Activated naive CD8-positive, alpha-beta T cell (primary cell): ENCODE measurements around the gene PLEKHD1.
"Not testable (repeated sequence)": the region's sequence is repeated elsewhere in the genome, so short reads cannot be mapped to it uniquely, and the experiment has no call there.

ENCODE experiments used
- H3K27ac Mint-ChIP-seq: one replicate; pipeline ENCODE4 v1.8.0; 2021; ENCODE audit warnings: mixed read lengths
- H3K27me3 Mint-ChIP-seq: one replicate; pipeline ENCODE4 v1.8.0; 2021; ENCODE audit warnings: mixed read lengths
- H3K36me3 Mint-ChIP-seq: one replicate; pipeline ENCODE4 v1.8.0; 2021; ENCODE audit warnings: mixed read lengths
- H3K4me1 Mint-ChIP-seq: one replicate; pipeline ENCODE4 v1.8.0; 2021; ENCODE audit warnings: low read depth, mixed read lengths
- H3K4me3 Mint-ChIP-seq: one replicate; pipeline ENCODE4 v1.8.0; 2021; ENCODE audit warnings: mild to moderate bottlenecking, mixed read lengths
- H3K9me3 Mint-ChIP-seq: one replicate; pipeline ENCODE4 v1.8.0; 2021; ENCODE audit warnings: low read depth, mixed read lengths

PLEKHD1 gene

GRCh38 chr14:69473946-69474345, 10.6 kb upstream of the PLEKHD1 start:
- H3K27me3 Mint-ChIP-seq = peaks cover 3% of the 10 kb centered on the region
- no peak overlapping the region for H3K4me3 Mint-ChIP-seq
- no peaks in the 10 kb centered on the region for H3K9me3 Mint-ChIP-seq
- H3K4me1 Mint-ChIP-seq = no peaks in the 10 kb centered on the region
- peaks cover 9% of the 10 kb centered on the region for H3K36me3 Mint-ChIP-seq
- H3K27ac Mint-ChIP-seq = no peak overlapping the region

DNA sequence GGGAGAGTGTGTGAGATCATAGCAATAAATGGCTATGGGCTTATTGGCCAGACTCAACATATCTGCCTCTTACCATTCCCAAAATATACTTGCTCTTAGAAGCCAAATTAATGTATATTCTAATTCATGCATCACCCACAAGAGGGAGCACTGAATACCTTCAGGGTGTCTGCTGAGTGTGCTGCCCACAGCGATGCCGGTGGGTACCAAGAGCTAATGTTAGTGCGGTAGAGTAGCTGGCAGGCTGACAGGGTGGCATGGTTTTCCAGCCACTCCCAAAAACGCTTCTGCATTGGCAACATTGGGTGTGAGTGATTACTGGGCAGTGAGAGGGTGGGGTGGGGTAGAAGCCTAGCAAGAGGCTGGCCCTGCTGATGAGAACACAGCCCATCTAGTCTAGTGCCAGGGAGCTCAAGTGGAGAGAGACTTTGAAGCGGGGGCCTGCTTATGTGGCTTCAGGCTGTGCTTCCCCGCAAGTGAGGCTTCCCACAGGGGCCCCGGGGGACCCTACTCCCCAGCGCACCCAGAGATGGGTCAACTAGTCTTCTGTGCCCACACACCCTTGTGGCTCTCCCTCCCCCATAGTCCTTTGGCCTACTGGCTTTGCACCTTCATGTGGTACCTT, 9.2 kb upstream of the PLEKHD1 start:
- peaks cover 9% of the 10 kb centered on the region for H3K36me3 Mint-ChIP-seq
- no peak overlapping the region for H3K4me3 Mint-ChIP-seq
- no peaks in the 10 kb centered on the region for H3K4me1 Mint-ChIP-seq
- no peak overlapping the region for H3K27ac Mint-ChIP-seq
- peaks cover 6% of the 10 kb centered on the region for H3K27me3 Mint-ChIP-seq
- no peaks in the 10 kb centered on the region for H3K9me3 Mint-ChIP-seq

DNA sequence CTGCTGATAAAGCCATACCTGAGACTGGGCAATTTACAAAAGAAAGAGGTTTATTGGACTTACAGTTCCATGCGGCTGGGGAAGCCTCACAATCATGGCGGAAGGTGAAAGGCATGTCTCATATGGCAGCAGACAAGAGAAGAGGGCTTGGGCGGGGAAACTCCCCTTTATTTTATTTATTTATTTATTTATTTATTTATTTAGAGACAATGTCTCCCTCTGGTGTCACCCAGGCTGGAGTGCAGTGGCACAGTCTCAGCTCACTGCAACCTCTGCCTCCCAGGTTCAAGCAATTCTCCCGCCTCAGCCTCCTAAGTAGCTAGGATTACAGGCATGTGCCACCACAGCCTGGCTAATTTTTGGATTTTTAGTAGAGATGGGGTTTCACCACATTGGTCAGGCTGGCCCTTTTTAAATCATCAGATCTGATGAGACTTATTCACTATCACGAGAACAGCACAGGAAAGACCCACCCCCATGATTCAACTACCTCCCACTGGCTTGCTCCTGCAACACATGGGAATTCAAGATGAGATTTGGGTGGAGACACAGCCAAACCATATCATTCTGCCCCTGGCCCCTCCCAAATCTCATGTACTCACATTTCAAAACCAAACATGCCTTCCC, 7.6 kb upstream of the PLEKHD1 start:
- not testable (repeated sequence) for H3K27me3 Mint-ChIP-seq, H3K4me3 Mint-ChIP-seq, H3K27ac Mint-ChIP-seq, H3K4me1 Mint-ChIP-seq, H3K9me3 Mint-ChIP-seq, H3K36me3 Mint-ChIP-seq

DNA sequence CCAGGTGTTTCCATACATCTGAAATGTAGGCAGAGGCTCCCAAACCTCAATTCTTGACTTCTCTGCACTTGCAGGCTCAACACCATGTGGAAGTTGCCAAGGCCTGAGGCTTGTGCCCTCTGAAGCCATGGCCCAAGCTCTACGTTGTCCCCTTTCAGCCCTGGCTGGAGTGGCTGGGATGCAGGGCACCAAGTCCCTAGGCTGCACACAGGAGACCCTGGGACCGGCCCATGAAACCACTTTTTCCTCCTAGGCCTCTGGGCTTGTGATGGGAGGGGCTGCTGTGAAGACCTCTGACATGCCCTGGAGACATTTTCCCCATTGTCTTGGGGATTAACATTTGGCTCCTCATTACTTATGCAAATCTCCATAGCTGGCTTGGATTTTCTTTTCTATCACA, 6.5 kb upstream of the PLEKHD1 start:
- not testable (repeated sequence) for H3K27ac Mint-ChIP-seq, H3K9me3 Mint-ChIP-seq, H3K4me3 Mint-ChIP-seq, H3K36me3 Mint-ChIP-seq, H3K27me3 Mint-ChIP-seq, H3K4me1 Mint-ChIP-seq

DNA sequence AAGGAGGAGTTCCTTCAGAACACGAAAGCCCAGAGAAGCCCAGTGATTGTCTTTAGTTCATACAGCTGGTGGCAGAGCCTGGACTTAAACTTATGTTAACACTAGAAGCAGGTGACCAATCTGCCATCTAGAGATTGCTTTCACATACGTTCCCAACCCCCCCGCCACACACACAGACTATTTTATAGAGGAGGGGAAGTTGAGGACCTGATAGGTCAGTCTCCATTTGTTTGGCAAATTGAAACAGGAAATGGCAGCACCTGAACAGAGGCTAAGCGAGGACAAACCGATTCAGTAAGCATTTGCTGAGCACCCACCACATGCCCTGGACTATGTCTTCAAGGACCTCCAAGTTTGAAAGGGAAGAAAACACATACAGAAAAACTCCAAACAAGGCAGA, 4.8 kb upstream of the PLEKHD1 start:
- H3K27ac Mint-ChIP-seq = no peak overlapping the region
- H3K4me1 Mint-ChIP-seq = peaks cover 1% of the 10 kb centered on the region

GRCh38 chr14:69480136-69480535, 4.4 kb upstream of the PLEKHD1 start:
- H3K4me3 Mint-ChIP-seq = no peak overlapping the region
- peaks cover 1% of the 10 kb centered on the region for H3K4me1 Mint-ChIP-seq
- H3K36me3 Mint-ChIP-seq = peaks cover 3% of the 10 kb centered on the region
- H3K27ac Mint-ChIP-seq = no peak overlapping the region
- no peaks in the 10 kb centered on the region for H3K9me3 Mint-ChIP-seq
- H3K27me3 Mint-ChIP-seq = peaks cover 11% of the 10 kb centered on the region

More for the DNA sequence above, 4.8 kb upstream of the PLEKHD1 start:
- H3K4me3 Mint-ChIP-seq = no peak overlapping the region
- no peaks in the 10 kb centered on the region for H3K9me3 Mint-ChIP-seq
- H3K36me3 Mint-ChIP-seq = peaks cover 3% of the 10 kb centered on the region
- H3K27me3 Mint-ChIP-seq = peaks cover 11% of the 10 kb centered on the region

DNA sequence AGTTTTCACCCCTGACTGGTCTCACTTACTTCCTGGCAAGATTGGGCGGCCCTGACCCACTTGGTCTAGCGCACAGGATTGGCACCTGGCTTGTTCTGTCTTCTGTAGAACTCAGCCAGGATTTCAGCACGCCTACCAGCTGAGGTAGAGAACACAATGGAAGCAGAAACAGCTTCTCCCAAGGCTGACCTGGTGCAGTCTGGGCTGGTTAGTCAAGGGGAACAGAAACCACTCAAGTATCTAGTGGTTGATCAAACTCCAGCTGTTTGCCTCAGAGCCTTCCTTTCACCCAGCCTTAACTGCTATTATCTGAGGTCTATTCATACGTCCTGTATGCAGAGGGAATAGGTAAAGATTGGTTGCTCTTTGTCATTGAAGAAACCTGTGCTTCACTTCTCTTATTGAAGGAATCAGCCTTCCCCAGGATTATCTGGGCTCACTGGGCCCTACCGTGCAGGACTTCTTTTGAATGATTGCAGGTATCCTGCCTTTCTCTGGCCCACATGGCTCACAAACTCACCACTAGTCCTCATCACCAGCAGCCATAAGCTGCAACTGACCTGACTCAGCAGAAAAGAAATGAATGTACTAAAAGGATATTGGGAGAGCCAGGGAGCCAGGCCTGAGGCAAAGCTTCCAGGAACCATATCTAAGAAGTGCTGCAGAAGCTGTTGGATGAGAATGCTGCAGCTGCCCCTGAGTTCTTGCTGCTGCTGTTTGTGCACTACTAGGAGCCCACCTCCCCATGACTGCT, 2.5 kb upstream of the PLEKHD1 start:
- no peak overlapping the region for H3K4me3 Mint-ChIP-seq

GRCh38 chr14:69483765-69484443, 624 bp upstream of the PLEKHD1 start:
- Mint-ChIP-seq H3K4me3 (peak overlapping the region; percentile 30), H3K27me3 (peaks cover 14% of the 10 kb centered on the region), H3K36me3 (no peaks in the 10 kb centered on the region), H3K9me3 (no peaks in the 10 kb centered on the region), H3K4me1 (peaks cover 1% of the 10 kb centered on the region), H3K27ac (no peak overlapping the region)

More for the DNA sequence above, 2.5 kb upstream of the PLEKHD1 start:
- peaks cover 1% of the 10 kb centered on the region for H3K4me1 Mint-ChIP-seq
- H3K27me3 Mint-ChIP-seq = peaks cover 12% of the 10 kb centered on the region
- H3K36me3 Mint-ChIP-seq = no peaks in the 10 kb centered on the region
- no peaks in the 10 kb centered on the region for H3K9me3 Mint-ChIP-seq
- no peak overlapping the region for H3K27ac Mint-ChIP-seq

- no peaks in the 10 kb centered on the region for H3K9me3 Mint-ChIP-seq
- H3K4me1 Mint-ChIP-seq = peaks cover 1% of the 10 kb centered on the region
- H3K4me3 Mint-ChIP-seq = peak overlapping the region; percentile 46
- peaks cover 11% of the 10 kb centered on the region for H3K27me3 Mint-ChIP-seq
- no peaks in the 10 kb centered on the region for H3K36me3 Mint-ChIP-seq
- H3K27ac Mint-ChIP-seq = no peak overlapping the region
These were observed 760 bp downstream of the PLEKHD1 start for GRCh38 chr14:69485315-69485660.

GRCh38 chr14:69485701-69486100, 1.2 kb downstream of the PLEKHD1 start:
- Mint-ChIP-seq H3K27me3 (peaks cover 11% of the 10 kb centered on the region), H3K36me3 (no peaks in the 10 kb centered on the region), H3K4me3 (no peak overlapping the region), H3K9me3 (no peaks in the 10 kb centered on the region), H3K27ac (no peak overlapping the region), H3K4me1 (peaks cover 1% of the 10 kb centered on the region)

DNA sequence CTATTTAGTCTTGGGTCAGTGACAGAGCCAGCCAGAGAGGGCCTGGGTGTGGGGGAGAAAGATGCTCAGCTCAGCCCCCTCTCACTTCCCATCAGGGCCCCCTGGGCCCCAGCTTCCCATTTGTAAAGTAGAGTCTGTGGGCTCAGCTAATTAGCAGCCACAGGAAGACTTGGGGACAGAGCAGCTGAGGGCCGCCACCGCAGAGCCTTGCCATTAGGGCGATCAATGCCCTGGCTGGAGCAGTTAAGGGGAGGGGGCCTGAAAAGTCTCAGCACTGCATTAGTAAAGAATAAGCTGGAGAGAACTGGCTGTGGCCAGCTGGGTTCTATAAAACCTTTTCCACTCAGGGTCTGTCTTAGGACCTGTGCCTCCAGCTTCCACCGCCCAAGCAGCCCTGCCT, 2.7 kb downstream of the PLEKHD1 start:
- no peaks in the 10 kb centered on the region for H3K36me3 Mint-ChIP-seq
- H3K4me1 Mint-ChIP-seq = peaks cover 1% of the 10 kb centered on the region
- no peak overlapping the region for H3K4me3 Mint-ChIP-seq
- no peak overlapping the region for H3K27ac Mint-ChIP-seq
- H3K9me3 Mint-ChIP-seq = no peaks in the 10 kb centered on the region
- peaks cover 11% of the 10 kb centered on the region for H3K27me3 Mint-ChIP-seq

- Mint-ChIP-seq H3K27me3 (peaks cover 11% of the 10 kb centered on the region), H3K4me1 (peaks cover 1% of the 10 kb centered on the region), H3K36me3 (no peaks in the 10 kb centered on the region), H3K9me3 (no peaks in the 10 kb centered on the region), H3K27ac (no peak overlapping the region), H3K4me3 (no peak overlapping the region)
These were observed 3.2 kb downstream of the PLEKHD1 start for GRCh38 chr14:69487771-69488170.

- Mint-ChIP-seq H3K36me3 (no peaks in the 10 kb centered on the region), H3K4me1 (no peaks in the 10 kb centered on the region), H3K27ac (no peak overlapping the region), H3K27me3 (peaks cover 6% of the 10 kb centered on the region), H3K4me3 (no peak overlapping the region), H3K9me3 (no peaks in the 10 kb centered on the region)
These were observed 5.0 kb downstream of the PLEKHD1 start for GRCh38 chr14:69489495-69489894.

DNA sequence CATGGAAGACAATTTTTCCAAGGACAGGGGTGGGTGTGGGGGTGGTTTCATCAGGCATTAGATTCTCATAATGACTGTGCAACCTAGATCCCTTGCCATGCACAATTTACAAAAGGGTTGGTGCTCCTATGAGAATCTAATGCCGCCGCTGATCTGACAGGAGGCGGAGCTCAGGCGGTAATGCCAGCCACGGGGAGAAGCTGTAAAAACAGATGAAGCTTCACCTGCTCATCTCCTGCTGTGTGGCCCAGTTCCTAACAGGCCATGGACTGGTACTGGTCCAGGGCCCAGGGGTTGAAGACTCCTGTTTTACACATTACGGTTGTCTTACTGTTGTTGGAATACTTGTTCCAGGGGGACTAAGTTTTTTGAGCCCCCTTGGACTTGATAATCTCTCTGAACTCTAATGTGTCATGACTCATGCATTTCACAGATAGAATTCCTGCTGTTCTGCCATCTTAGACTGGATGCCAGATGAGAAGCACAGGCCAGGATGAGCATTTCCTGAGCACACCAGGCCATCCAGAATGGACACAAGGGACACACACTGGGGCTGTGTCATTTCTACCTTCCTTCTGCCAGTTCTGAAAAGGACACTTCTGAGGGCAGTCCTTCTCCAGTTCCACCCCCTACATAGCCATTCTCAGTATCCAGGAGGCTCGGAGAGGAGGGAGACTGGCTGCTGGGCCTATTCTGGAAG, 5.8 kb downstream of the PLEKHD1 start:
- Mint-ChIP-seq H3K4me3 (no peak overlapping the region), H3K9me3 (no peaks in the 10 kb centered on the region), H3K36me3 (no peaks in the 10 kb centered on the region), H3K27ac (no peak overlapping the region), H3K4me1 (no peaks in the 10 kb centered on the region), H3K27me3 (peaks cover 6% of the 10 kb centered on the region)

- Mint-ChIP-seq H3K27ac (no peak overlapping the region), H3K9me3 (no peaks in the 10 kb centered on the region), H3K4me1 (no peaks in the 10 kb centered on the region), H3K36me3 (no peaks in the 10 kb centered on the region), H3K27me3 (peaks cover 4% of the 10 kb centered on the region), H3K4me3 (no peak overlapping the region)
These were observed 6.7 kb downstream of the PLEKHD1 start for GRCh38 chr14:69491193-69491592.
